Peyer's patch (tissue), 4 donors: Measurements from ENCODE around the gene LSR. TPM values are rescaled to one million over a fixed set of nuclear protein-coding genes. Genes with fewer than 3 reads are reported as not detected.
"Not testable (repeated sequence)": the region's sequence is repeated elsewhere in the genome, so short reads cannot be mapped to it uniquely, and the experiment has no call there.

ENCODE experiments used
- DNase-seq, 3 donors: peaks; one replicate each; pipeline ENCODE4 v3.0.0-alpha.2; 2017 to 2019
- H3K27ac ChIP-seq, 4 donors: fragments of 200-600 bp; sonication (generic); one replicate each; pipeline ENCODE4 v1.5.1; 2016 to 2019
- H3K27me3 ChIP-seq, 2 donors: fragments of 200-600 bp; sonication (generic); one replicate each; pipeline ENCODE4 v1.5.1; 2019
- H3K36me3 ChIP-seq, 3 donors: fragments of 200-600 bp; sonication (generic); one replicate each; pipeline ENCODE4 v1.5.1; 2016 to 2019
- H3K4me1 ChIP-seq, 4 donors: fragments of 200-600 bp; sonication (generic); one replicate each; pipeline ENCODE4 v1.5.1; 2016 to 2019
- H3K4me3 ChIP-seq, 4 donors: fragments of 200-600 bp; sonication (generic); 1 replicate in 3 of 4; 2 replicates in 1 of 4; pipeline ENCODE4 v1.5.1; 2016 to 2019; ENCODE audit warnings: mild to moderate bottlenecking in 1 of 4
- H3K9me3 ChIP-seq, 4 donors: fragments of 200-600 bp; sonication (generic); one replicate each; pipeline ENCODE4 v1.5.1; 2016 to 2019; ENCODE audit warnings: mild to moderate bottlenecking in 1 of 4
- CTCF ChIP-seq, 6 experiments: fragments of 450-650 bp in 4 of 6; fragments of 200-600 bp in 2 of 6; sonication (generic) in 1 of 6; IDR thresholded peaks; one replicate each; pipeline ENCODE4 v1.5.1; 2017 to 2019; ENCODE audit warnings: antibody characterized with exemption in 6 of 6, mild to moderate bottlenecking in 3 of 6, moderate library complexity in 1 of 6
- POLR2A ChIP-seq, 2 donors: fragments of 450-650 bp; IDR thresholded peaks; one replicate each; pipeline ENCODE4 v1.5.1; 2017; ENCODE audit warnings: antibody characterized with exemption in 2 of 2, mild to moderate bottlenecking in 2 of 2, moderate library complexity in 2 of 2
- total RNA-seq, 4 donors: library from RNA; depleted of rRNA; stranded (reverse); fragments of >200 nt; gene quantifications; one replicate each; pipeline ENCODE4 v1.1.0, GENCODE V29; 2016

Gene LSR
- total RNA-seq, 4 donors from 2014 or later, result 28.9 to 214 (median 188) TPM

- H3K27me3 ChIP-seq, result no peaks in the 10 kb centered on the region
- no peaks in the 10 kb centered on the region for H3K36me3 ChIP-seq
- peak in 2 of 3 donors; percentile 37 to 68 for DNase-seq
These were observed 12.0 kb upstream of the LSR start for GRCh38 chr19:35236638-35237400.

GRCh38 chr19:35239597-35239996 is 9.2 kb upstream of the LSR start:
- H3K27me3 ChIP-seq, H3K4me3 ChIP-seq, H3K4me1 ChIP-seq, H3K36me3 ChIP-seq, H3K9me3 ChIP-seq, DNase-seq: not testable (repeated sequence)
- peak overlapping the region in 2 of 4 donors; percentile 42 to 63 for H3K27ac ChIP-seq

More at GRCh38 chr19:35236638-35237400, 12.0 kb upstream of the LSR start:
- TF ChIP-seq POLR2A (IDR thresholded peaks at IDR 0.05) (no peak), CTCF (IDR thresholded peaks at IDR 0.05) (peak in 4 of 6 experiments; percentile 8 to 34 (median 20))
- no peaks in the 10 kb centered on the region for H3K4me1 ChIP-seq
- no peaks in the 10 kb centered on the region for H3K9me3 ChIP-seq
- no peak overlapping the region for H3K4me3 ChIP-seq
- no peak overlapping the region for H3K27ac ChIP-seq

- H3K27ac ChIP-seq, result peak overlapping the region; percentile 26 to 63 (median 50)
- no peak for TF ChIP-seq CTCF (IDR thresholded peaks at IDR 0.05)
- TF ChIP-seq POLR2A (IDR thresholded peaks at IDR 0.05), result no peak
- no peak overlapping the region for H3K4me3 ChIP-seq
- H3K27me3 ChIP-seq, result no peaks in the 10 kb centered on the region
- H3K9me3 ChIP-seq, result no peaks in the 10 kb centered on the region
- peak in 2 of 3 donors; percentile 50 to 75 for DNase-seq
- no peaks in the 10 kb centered on the region for H3K36me3 ChIP-seq
- H3K4me1 ChIP-seq, result no peaks in the 10 kb centered on the region
These were observed 8.5 kb upstream of the LSR start for GRCh38 chr19:35240327-35240726.

- H3K9me3 ChIP-seq, result no peaks in the 10 kb centered on the region
- H3K4me3 ChIP-seq, result no peak overlapping the region
- DNase-seq, result no peak
- H3K27me3 ChIP-seq, result no peaks in the 10 kb centered on the region
- H3K4me1 ChIP-seq, result no peaks in the 10 kb centered on the region
- H3K27ac ChIP-seq, result no peak overlapping the region
- no peaks in the 10 kb centered on the region for H3K36me3 ChIP-seq
- no peak for TF ChIP-seq CTCF (IDR thresholded peaks at IDR 0.05)
- TF ChIP-seq POLR2A (IDR thresholded peaks at IDR 0.05), result no peak
These were observed 7.4 kb upstream of the LSR start for GRCh38 chr19:35241417-35241816.

- no peaks in the 10 kb centered on the region for H3K27me3 ChIP-seq
- peaks cover 0 to 9% (median 0%) of the 10 kb centered on the region in 3 donors for H3K36me3 ChIP-seq
- DNase-seq, result peak in 1 of 3 donors; percentile 2
- TF ChIP-seq CTCF (IDR thresholded peaks at IDR 0.05) (no peak), POLR2A (IDR thresholded peaks at IDR 0.05) (no peak)
- H3K4me3 ChIP-seq, result no peak overlapping the region
- H3K27ac ChIP-seq, result no peak overlapping the region
- H3K9me3 ChIP-seq, result no peaks in the 10 kb centered on the region
- peaks cover 0 to 19% (median 0%) of the 10 kb centered on the region in 4 donors for H3K4me1 ChIP-seq
These were observed 2.2 kb upstream of the LSR start for GRCh38 chr19:35246466-35247092.
